ENCODE results near the gene DYSF.
"Not testable (repeated sequence)": the region's sequence is repeated elsewhere in the genome, so short reads cannot be mapped to it uniquely, and the experiment has no call there.

The DYSF gene

DNA sequence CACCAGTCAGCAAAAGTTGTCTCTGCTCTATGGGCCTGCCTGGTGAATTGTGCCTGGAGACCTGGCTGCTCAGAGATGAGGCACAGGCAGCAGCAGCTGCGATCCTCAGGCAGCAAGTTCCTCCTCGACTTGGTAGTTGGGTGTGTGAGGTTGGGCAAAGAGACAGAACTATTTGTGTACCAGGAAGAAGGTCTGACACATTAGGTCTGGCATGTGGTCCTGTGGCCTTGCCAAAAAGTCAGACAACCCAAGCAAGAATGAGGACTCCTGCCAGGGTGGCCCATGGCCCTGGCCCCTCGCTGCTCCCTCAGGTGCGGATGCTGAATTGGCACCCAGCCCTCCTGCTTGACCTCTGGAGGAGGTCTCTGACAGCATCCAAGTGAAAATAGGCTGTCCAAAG is 192.7 kb downstream of the DYSF start:
- TF ChIP-seq EZH2 (optimal IDR thresholded peaks at IDR 0.05; ENCODE audit: low read depth, low read length), result no peak
- TF ChIP-seq, protein P1, sequence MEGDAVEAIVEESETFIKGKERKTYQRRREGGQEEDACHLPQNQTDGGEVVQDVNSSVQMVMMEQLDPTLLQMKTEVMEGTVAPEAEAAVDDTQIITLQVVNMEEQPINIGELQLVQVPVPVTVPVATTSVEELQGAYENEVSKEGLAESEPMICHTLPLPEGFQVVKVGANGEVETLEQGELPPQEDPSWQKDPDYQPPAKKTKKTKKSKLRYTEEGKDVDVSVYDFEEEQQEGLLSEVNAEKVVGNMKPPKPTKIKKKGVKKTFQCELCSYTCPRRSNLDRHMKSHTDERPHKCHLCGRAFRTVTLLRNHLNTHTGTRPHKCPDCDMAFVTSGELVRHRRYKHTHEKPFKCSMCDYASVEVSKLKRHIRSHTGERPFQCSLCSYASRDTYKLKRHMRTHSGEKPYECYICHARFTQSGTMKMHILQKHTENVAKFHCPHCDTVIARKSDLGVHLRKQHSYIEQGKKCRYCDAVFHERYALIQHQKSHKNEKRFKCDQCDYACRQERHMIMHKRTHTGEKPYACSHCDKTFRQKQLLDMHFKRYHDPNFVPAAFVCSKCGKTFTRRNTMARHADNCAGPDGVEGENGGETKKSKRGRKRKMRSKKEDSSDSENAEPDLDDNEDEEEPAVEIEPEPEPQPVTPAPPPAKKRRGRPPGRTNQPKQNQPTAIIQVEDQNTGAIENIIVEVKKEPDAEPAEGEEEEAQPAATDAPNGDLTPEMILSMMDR (IDR thresholded peaks at IDR 0.05; ENCODE audit: low read length), result no peak
- TF ChIP-seq EZH2phosphoT487 (IDR thresholded peaks at IDR 0.05; ENCODE audit: low read length), result no peak
- Histone ChIP-seq H4K20me1 (ENCODE audit: insufficient read depth, low read length) (no peaks in the 10 kb centered on the region), H3K4me2 (ENCODE audit: low read depth, low read length) (no peak overlapping the region), H3K9me2 (replicated peaks; ENCODE audit: insufficient read depth, low read length) (no peaks in the 10 kb centered on the region), H3K36me3 (replicated peaks; ENCODE audit: insufficient read depth, low read length) (no peaks in the 10 kb centered on the region), H3K4me1 (ENCODE audit: low read length) (no peaks in the 10 kb centered on the region), H3K79me2 (ENCODE audit: low read length) (no peaks in the 10 kb centered on the region), H3K27me3 (replicated peaks; ENCODE audit: insufficient read depth, low read length) (no peaks in the 10 kb centered on the region), H3F3A (ENCODE audit: insufficient read depth, low read length) (no peaks in the 10 kb centered on the region), H3K9me3 (replicated peaks; ENCODE audit: insufficient read depth, low read length) (no peaks in the 10 kb centered on the region), H3K9ac (ENCODE audit: low read length) (no peak overlapping the region), H2AFZ (ENCODE audit: low read length) (no peak overlapping the region), H3K4me3 (ENCODE audit: low read length) (no peak overlapping the region), H3K27ac (ENCODE audit: low read length) (no peak overlapping the region)
- DNase-seq, result no peak

DNA sequence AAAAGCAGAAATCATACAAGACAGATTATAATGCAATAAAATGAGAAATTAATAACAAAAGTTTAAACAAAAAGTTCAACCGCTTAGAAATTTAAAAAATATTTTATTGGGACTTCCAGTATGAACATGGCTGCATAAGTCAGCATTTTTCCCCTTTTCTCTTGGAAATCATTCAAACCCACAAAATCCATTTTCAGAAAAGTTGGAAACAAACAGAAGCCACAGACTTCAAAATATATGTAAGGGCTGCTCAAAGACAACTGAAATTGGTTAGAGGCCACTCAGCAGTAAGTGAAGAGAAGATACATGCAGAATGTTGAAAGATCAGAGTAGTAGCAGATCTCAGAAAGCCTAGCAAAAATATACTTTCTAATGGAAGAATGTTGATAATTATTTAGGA is 194.0 kb downstream of the DYSF start:
- no peak overlapping the region for H3K27ac ChIP-seq (ENCODE audit: low read length)
- H3K4me1 ChIP-seq (ENCODE audit: low read length), result no peaks in the 10 kb centered on the region
- no peaks in the 10 kb centered on the region for H3K36me3 ChIP-seq (replicated peaks; ENCODE audit: insufficient read depth, low read length)
- no peaks in the 10 kb centered on the region for H3K79me2 ChIP-seq (ENCODE audit: low read length)
- H2AFZ ChIP-seq (ENCODE audit: low read length), result no peak overlapping the region
- no peaks in the 10 kb centered on the region for H3K9me2 ChIP-seq (replicated peaks; ENCODE audit: insufficient read depth, low read length)
- H3F3A ChIP-seq (ENCODE audit: insufficient read depth, low read length), result no peaks in the 10 kb centered on the region
- peak overlapping the region; percentile 30; the same call in 1 of the 2 replicates for H3K4me2 ChIP-seq (ENCODE audit: low read depth, low read length)
- DNase-seq, result no peak
- H3K9me3 ChIP-seq (replicated peaks; ENCODE audit: insufficient read depth, low read length), result no peaks in the 10 kb centered on the region
- TF ChIP-seq EZH2 (optimal IDR thresholded peaks at IDR 0.05; ENCODE audit: low read depth, low read length), result no peak
- TF ChIP-seq EZH2phosphoT487 (IDR thresholded peaks at IDR 0.05; ENCODE audit: low read length), result no peak
- TF ChIP-seq, protein P1 (IDR thresholded peaks at IDR 0.05; ENCODE audit: low read length), result no peak
- no peak overlapping the region for H3K9ac ChIP-seq (ENCODE audit: low read length)
- H4K20me1 ChIP-seq (ENCODE audit: insufficient read depth, low read length), result no peaks in the 10 kb centered on the region
- H3K27me3 ChIP-seq (replicated peaks; ENCODE audit: insufficient read depth, low read length), result no peaks in the 10 kb centered on the region
- H3K4me3 ChIP-seq (ENCODE audit: low read length), result no peak overlapping the region

DNA sequence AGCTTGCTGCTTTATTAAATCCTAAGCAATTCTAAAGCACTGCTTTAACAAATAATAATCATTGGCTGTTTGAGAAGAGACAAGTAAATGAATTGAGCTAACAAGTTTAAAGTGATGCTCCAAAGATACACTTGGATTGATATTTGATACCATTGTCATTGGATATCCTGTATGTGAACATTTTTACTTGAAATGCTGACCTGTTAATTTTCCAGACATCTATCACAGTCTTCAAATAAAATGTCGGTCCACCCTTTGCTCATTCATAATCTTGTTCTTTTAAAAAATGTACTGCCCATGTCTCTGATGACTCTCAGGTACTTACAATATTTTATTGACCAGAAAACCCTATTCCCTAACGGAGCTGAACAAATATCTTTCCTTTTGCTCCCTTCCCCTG is 202.1 kb downstream of the DYSF start:
- H3K27me3 ChIP-seq (replicated peaks; ENCODE audit: insufficient read depth, low read length), result no peaks in the 10 kb centered on the region

DNA sequence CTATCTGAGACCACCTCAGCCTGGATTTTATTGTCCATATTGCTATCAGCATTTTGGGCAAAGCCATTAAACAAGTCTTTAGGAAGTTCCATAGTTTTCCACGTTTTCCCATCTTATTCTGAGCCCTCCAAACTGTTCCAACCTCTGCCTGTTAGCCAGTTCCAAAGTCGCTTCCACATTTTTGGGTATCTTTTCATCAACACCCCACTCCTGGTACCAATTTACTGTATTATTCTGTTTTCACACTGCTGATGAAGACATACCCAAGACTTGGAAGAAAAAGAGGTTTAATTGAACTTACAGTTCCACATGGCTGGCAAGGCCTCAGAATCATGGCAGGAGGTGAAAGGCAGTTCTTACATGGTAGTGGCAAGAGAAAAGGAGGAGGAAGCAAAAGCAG is 204.9 kb downstream of the DYSF start:
- not testable (repeated sequence) for H3K9me2 ChIP-seq (replicated peaks; ENCODE audit: insufficient read depth, low read length); H3K9me3 ChIP-seq (replicated peaks; ENCODE audit: insufficient read depth, low read length); DNase-seq; H3K9ac ChIP-seq (ENCODE audit: low read length); H3K4me1 ChIP-seq (ENCODE audit: low read length); H3K27me3 ChIP-seq (replicated peaks; ENCODE audit: insufficient read depth, low read length); H4K20me1 ChIP-seq (ENCODE audit: insufficient read depth, low read length); H2AFZ ChIP-seq (ENCODE audit: low read length); H3K4me2 ChIP-seq (ENCODE audit: low read depth, low read length); H3F3A ChIP-seq (ENCODE audit: insufficient read depth, low read length); H3K27ac ChIP-seq (ENCODE audit: low read length); H3K4me3 ChIP-seq (ENCODE audit: low read length); H3K79me2 ChIP-seq (ENCODE audit: low read length); H3K36me3 ChIP-seq (replicated peaks; ENCODE audit: insufficient read depth, low read length)

More for the DNA sequence above, 202.1 kb downstream of the DYSF start:
- H3F3A ChIP-seq (ENCODE audit: insufficient read depth, low read length), result no peaks in the 10 kb centered on the region
- no peaks in the 10 kb centered on the region for H3K9me2 ChIP-seq (replicated peaks; ENCODE audit: insufficient read depth, low read length)
- TF ChIP-seq, protein P1 (IDR thresholded peaks at IDR 0.05; ENCODE audit: low read length), result no peak
- TF ChIP-seq EZH2phosphoT487 (IDR thresholded peaks at IDR 0.05; ENCODE audit: low read length) (no peak), EZH2 (optimal IDR thresholded peaks at IDR 0.05; ENCODE audit: low read depth, low read length) (no peak)
- H3K9me3 ChIP-seq (replicated peaks; ENCODE audit: insufficient read depth, low read length), result no peaks in the 10 kb centered on the region
- DNase-seq, result no peak
- no peak overlapping the region for H3K4me3 ChIP-seq (ENCODE audit: low read length)
- H3K27ac ChIP-seq (ENCODE audit: low read length), result no peak overlapping the region
- no peaks in the 10 kb centered on the region for H3K79me2 ChIP-seq (ENCODE audit: low read length)
- no peak overlapping the region for H3K4me2 ChIP-seq (ENCODE audit: low read depth, low read length)
- H2AFZ ChIP-seq (ENCODE audit: low read length), result no peak overlapping the region
- H4K20me1 ChIP-seq (ENCODE audit: insufficient read depth, low read length), result no peaks in the 10 kb centered on the region
- no peaks in the 10 kb centered on the region for H3K36me3 ChIP-seq (replicated peaks; ENCODE audit: insufficient read depth, low read length)
- no peak overlapping the region for H3K9ac ChIP-seq (ENCODE audit: low read length)
- H3K4me1 ChIP-seq (ENCODE audit: low read length), result no peaks in the 10 kb centered on the region
